Measurements from ENCODE around the gene PLN. TPM values are rescaled to one million over a fixed set of nuclear protein-coding genes. Genes with fewer than 3 reads are reported as not detected.

The PLN gene
- total RNA-seq, 1 experiment from 2014 or later = not detected

DNA sequence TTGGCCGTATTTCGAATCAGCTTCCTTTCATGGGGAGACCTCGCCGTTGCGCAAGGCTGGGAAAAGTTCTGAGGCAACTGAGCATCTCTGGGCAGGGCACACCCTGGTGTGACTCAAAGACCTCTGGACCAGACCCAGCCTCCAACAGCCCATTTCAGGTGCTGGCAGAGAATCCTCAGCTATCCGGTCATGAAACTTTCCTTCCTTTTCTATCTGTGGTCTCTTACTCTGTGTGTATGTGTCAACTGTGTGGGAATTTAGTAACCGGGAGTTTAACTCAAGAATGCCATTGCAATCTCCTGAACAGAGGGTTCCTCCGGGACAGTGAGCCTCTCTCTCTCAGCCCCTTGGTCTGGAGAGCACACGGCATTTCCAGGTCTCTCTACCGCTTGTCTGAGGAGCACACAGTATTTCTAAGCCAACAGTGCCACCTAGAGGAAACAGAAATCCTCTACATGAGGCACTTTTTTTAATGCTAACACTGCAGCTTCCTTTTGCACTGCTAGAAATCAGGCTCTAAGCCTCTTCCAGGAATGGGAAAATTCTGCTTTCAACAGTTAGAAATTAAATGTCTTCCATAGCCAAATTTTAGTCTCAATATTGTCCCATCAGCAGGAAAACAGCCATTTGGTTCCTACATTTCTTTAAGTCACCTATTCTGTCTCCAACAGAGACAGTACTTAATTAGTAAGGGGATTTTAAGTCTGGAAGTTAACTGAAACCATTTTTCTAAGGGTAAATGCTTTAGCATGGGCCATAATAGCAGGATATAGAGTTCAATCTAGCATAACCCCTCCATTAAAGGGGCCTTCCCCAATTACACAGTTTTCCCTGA lies 32.7 kb downstream of the PLN start:
- H3K36me3 Mint-ChIP-seq = peaks cover 46% of the 10 kb centered on the region
- ATAC-seq (peak; percentile 92), DNase-seq (ENCODE audit: low spot score) (peak; percentile 26)
- H3K27me3 Mint-ChIP-seq (ENCODE audit: low read depth) = no peaks in the 10 kb centered on the region
- peak overlapping the region; percentile 89; the same call in 1 of the 2 replicates for H3K27ac Mint-ChIP-seq
- H3K4me1 Mint-ChIP-seq = peaks cover 20% of the 10 kb centered on the region
- ChIA-PET POLR2A (interaction anchor here (0.6 kb wide), 1 partner anchor 1834 kb away, joined by 5 read pairs; no protein-coding TSS in a partner anchor), CTCF (interaction anchor here (0.6 to 1.6 kb wide), 13 partner anchors 10 to 744 kb away, joined by 3 to 19 read pairs (median 4); partner anchors contain the start of gene CEP85L)
- no peak overlapping the region for H3K4me3 Mint-ChIP-seq
- peaks cover 42% of the 10 kb centered on the region for H3K9me3 Mint-ChIP-seq
- TF ChIP-seq, protein P1, sequence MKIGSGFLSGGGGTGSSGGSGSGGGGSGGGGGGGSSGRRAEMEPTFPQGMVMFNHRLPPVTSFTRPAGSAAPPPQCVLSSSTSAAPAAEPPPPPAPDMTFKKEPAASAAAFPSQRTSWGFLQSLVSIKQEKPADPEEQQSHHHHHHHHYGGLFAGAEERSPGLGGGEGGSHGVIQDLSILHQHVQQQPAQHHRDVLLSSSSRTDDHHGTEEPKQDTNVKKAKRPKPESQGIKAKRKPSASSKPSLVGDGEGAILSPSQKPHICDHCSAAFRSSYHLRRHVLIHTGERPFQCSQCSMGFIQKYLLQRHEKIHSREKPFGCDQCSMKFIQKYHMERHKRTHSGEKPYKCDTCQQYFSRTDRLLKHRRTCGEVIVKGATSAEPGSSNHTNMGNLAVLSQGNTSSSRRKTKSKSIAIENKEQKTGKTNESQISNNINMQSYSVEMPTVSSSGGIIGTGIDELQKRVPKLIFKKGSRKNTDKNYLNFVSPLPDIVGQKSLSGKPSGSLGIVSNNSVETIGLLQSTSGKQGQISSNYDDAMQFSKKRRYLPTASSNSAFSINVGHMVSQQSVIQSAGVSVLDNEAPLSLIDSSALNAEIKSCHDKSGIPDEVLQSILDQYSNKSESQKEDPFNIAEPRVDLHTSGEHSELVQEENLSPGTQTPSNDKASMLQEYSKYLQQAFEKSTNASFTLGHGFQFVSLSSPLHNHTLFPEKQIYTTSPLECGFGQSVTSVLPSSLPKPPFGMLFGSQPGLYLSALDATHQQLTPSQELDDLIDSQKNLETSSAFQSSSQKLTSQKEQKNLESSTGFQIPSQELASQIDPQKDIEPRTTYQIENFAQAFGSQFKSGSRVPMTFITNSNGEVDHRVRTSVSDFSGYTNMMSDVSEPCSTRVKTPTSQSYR (CRISPR knock-in tag; IDR thresholded peaks at IDR 0.05) = no peak
- TF ChIP-seq GRHL2 (CRISPR knock-in tag; IDR thresholded peaks at IDR 0.05; ENCODE audit: insufficient replicate concordance, severe bottlenecking) (no peak), JAZF1 (CRISPR knock-in tag; IDR thresholded peaks at IDR 0.05) (no peak), FOXJ3 (CRISPR knock-in tag; IDR thresholded peaks at IDR 0.05; ENCODE audit: borderline replicate concordance) (no peak), NFE2L1 (CRISPR knock-in tag; IDR thresholded peaks at IDR 0.05) (no peak), ETV6 (CRISPR knock-in tag; IDR thresholded peaks at IDR 0.05) (peak; percentile 23; the same call in 1 of the 2 replicates)
- TF ChIP-seq, protein P2, sequence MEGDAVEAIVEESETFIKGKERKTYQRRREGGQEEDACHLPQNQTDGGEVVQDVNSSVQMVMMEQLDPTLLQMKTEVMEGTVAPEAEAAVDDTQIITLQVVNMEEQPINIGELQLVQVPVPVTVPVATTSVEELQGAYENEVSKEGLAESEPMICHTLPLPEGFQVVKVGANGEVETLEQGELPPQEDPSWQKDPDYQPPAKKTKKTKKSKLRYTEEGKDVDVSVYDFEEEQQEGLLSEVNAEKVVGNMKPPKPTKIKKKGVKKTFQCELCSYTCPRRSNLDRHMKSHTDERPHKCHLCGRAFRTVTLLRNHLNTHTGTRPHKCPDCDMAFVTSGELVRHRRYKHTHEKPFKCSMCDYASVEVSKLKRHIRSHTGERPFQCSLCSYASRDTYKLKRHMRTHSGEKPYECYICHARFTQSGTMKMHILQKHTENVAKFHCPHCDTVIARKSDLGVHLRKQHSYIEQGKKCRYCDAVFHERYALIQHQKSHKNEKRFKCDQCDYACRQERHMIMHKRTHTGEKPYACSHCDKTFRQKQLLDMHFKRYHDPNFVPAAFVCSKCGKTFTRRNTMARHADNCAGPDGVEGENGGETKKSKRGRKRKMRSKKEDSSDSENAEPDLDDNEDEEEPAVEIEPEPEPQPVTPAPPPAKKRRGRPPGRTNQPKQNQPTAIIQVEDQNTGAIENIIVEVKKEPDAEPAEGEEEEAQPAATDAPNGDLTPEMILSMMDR (IDR thresholded peaks at IDR 0.05) = peak; percentile 74

DNA sequence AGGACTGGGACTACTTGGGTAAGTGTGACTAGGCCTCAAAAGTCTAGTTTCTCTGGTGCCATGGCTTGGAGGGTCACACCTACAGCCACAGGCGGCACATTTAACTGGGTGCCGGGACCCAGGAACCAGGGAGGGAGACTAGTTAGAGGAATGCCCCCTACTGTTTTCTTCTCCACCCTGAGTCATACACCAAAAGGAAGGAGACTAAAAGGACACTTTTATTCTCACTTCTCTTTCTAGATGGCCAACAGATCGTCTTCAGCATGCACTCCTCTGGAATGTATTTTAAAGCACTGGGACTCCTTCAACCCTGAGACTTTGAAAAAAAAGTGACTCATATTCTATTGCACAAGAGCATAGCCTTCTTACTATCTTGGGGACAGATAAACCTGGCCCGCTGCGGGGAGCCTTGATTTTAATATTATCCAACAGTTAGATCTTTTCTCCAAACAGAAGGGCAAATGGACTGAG lies 33.4 kb downstream of the PLN start:
- ChIA-PET POLR2A (interaction anchor here (0.6 kb wide), 1 partner anchor 1835 kb away, joined by 5 read pairs; no protein-coding TSS in a partner anchor), CTCF (interaction anchor here (0.6 to 1.6 kb wide), 8 partner anchors 10 to 744 kb away, joined by 3 to 19 read pairs (median 4); no protein-coding TSS in a partner anchor)
- Mint-ChIP-seq H3K27ac (no peak overlapping the region; the same call in 1 of the 2 replicates), H3K36me3 (peaks cover 39% of the 10 kb centered on the region), H3K27me3 (ENCODE audit: low read depth) (no peaks in the 10 kb centered on the region), H3K9me3 (peaks cover 35% of the 10 kb centered on the region), H3K4me3 (no peak overlapping the region), H3K4me1 (peaks cover 20% of the 10 kb centered on the region)
- no peak for ATAC-seq
- DNase-seq (ENCODE audit: low spot score) = no peak
- TF ChIP-seq, protein P3, sequence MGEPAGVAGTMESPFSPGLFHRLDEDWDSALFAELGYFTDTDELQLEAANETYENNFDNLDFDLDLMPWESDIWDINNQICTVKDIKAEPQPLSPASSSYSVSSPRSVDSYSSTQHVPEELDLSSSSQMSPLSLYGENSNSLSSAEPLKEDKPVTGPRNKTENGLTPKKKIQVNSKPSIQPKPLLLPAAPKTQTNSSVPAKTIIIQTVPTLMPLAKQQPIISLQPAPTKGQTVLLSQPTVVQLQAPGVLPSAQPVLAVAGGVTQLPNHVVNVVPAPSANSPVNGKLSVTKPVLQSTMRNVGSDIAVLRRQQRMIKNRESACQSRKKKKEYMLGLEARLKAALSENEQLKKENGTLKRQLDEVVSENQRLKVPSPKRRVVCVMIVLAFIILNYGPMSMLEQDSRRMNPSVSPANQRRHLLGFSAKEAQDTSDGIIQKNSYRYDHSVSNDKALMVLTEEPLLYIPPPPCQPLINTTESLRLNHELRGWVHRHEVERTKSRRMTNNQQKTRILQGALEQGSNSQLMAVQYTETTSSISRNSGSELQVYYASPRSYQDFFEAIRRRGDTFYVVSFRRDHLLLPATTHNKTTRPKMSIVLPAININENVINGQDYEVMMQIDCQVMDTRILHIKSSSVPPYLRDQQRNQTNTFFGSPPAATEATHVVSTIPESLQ (CRISPR knock-in tag; IDR thresholded peaks at IDR 0.05) = no peak
- TF ChIP-seq GTF2I (CRISPR knock-in tag; conservative IDR thresholded peaks at IDR 0.05) (no peak), RELA (CRISPR knock-in tag; IDR thresholded peaks at IDR 0.05; ENCODE audit: borderline replicate concordance) (no peak), NR1H2 (CRISPR knock-in tag; IDR thresholded peaks at IDR 0.05) (no peak), TCF7 (CRISPR knock-in tag; IDR thresholded peaks at IDR 0.05; ENCODE audit: low read depth) (no peak), ZNF416 (CRISPR knock-in tag; IDR thresholded peaks at IDR 0.05) (no peak), GRHL2 (CRISPR knock-in tag; IDR thresholded peaks at IDR 0.05; ENCODE audit: insufficient replicate concordance, severe bottlenecking) (no peak), FOXJ3 (CRISPR knock-in tag; IDR thresholded peaks at IDR 0.05; ENCODE audit: borderline replicate concordance) (no peak)
- TF ChIP-seq, protein P4, sequence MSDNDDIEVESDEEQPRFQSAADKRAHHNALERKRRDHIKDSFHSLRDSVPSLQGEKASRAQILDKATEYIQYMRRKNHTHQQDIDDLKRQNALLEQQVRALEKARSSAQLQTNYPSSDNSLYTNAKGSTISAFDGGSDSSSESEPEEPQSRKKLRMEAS (CRISPR knock-in tag; IDR thresholded peaks at IDR 0.05) = no peak
- TF ChIP-seq, protein P5, sequence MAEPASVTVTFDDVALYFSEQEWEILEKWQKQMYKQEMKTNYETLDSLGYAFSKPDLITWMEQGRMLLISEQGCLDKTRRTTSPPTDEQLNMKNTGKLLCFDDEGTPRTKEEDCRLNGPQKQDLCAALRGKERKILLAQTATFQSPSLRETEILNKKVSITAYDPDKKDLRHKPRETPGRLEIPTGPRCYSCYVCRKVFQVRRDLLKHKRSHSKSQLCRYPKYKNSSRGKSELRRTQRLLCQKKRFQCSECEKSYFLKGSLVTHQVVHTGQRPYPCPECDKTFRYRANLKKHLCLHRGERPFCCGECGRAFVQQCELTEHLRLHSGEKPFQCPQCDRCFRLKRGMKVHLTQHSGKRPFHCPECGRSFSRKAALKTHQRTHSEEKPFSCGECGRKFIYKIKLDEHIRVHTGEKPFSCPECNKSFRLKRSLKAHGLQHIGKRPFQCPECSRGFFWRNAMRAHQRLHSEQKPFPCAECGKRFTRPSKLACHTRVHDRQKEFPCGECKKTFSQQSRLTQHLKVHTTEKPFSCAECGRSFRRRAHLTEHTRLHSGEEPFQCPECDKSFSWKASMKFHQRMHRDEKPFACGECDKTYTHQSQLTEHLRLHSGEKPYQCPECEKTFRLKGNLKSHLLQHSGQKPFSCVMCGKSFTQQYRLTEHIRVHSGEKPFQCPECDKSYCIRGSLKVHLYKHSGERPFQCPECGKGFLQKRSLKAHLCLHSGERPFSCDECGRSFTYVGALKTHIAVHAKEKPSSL (CRISPR knock-in tag; conservative IDR thresholded peaks at IDR 0.05) = no peak
- TF ChIP-seq, protein P6, sequence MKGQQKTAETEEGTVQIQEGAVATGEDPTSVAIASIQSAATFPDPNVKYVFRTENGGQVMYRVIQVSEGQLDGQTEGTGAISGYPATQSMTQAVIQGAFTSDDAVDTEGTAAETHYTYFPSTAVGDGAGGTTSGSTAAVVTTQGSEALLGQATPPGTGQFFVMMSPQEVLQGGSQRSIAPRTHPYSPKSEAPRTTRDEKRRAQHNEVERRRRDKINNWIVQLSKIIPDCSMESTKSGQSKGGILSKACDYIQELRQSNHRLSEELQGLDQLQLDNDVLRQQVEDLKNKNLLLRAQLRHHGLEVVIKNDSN (CRISPR knock-in tag; IDR thresholded peaks at IDR 0.05) = no peak
- TF ChIP-seq, protein P7, sequence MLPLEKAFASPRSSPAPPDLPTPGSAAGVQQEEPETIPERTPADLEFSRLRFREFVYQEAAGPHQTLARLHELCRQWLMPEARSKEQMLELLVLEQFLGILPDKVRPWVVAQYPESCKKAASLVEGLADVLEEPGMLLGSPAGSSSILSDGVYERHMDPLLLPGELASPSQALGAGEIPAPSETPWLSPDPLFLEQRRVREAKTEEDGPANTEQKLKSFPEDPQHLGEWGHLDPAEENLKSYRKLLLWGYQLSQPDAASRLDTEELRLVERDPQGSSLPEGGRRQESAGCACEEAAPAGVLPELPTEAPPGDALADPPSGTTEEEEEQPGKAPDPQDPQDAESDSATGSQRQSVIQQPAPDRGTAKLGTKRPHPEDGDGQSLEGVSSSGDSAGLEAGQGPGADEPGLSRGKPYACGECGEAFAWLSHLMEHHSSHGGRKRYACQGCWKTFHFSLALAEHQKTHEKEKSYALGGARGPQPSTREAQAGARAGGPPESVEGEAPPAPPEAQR (CRISPR knock-in tag; IDR thresholded peaks at IDR 0.05) = no peak
- TF ChIP-seq, protein P8, sequence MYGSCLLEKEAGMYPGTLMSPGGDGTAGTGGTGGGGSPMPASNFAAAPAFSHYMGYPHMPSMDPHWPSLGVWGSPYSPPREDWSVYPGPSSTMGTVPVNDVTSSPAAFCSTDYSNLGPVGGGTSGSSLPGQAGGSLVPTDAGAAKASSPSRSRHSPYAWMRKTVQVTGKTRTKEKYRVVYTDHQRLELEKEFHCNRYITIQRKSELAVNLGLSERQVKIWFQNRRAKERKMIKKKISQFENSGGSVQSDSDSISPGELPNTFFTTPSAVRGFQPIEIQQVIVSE (CRISPR knock-in tag; IDR thresholded peaks at IDR 0.05; ENCODE audit: borderline replicate concordance) = no peak

All from WTC11 (cell line).